NCI-H2196 treated with DMSO at 0.1 percent for 48 hours (cell line): ENCODE measurements around the gene ZNF160.
"Not testable (repeated sequence)": the region's sequence is repeated elsewhere in the genome, so short reads cannot be mapped to it uniquely, and the experiment has no call there.

Experiments
- DNase-seq: peaks from one replicate; lab custom pipeline; 2025; ENCODE audit not compliant: unreplicated experiment; lab: John Stamatoyannopoulos, UW

The ZNF160 gene

GRCh38 chr19:53092723-53093122 lies 10.5 kb downstream of the ZNF160 start:
- DNase-seq, result no peak

- DNase-seq, result no peak
Observed at GRCh38 chr19:53091413-53092254, 11.6 kb downstream of the ZNF160 start.

GRCh38 chr19:53088091-53088490 lies 15.1 kb downstream of the ZNF160 start:
- no peak for DNase-seq

GRCh38 chr19:53086949-53087348 lies 16.3 kb downstream of the ZNF160 start:
- DNase-seq, result no peak

- no peak for DNase-seq
Observed at GRCh38 chr19:53085496-53085895, 17.7 kb downstream of the ZNF160 start.

GRCh38 chr19:53082929-53083328 lies 20.3 kb downstream of the ZNF160 start:
- no peak for DNase-seq

- DNase-seq, result no peak
Observed at GRCh38 chr19:53079313-53079924, 23.8 kb downstream of the ZNF160 start.

- no peak for DNase-seq
Observed at GRCh38 chr19:53078668-53079067, 24.6 kb downstream of the ZNF160 start.

- DNase-seq, result no peak
Observed at GRCh38 chr19:53076984-53077383, 26.2 kb downstream of the ZNF160 start.

- no peak for DNase-seq
Observed at GRCh38 chr19:53068834-53069233, 34.4 kb downstream of the ZNF160 start.

- no peak for DNase-seq
Observed at GRCh38 chr19:53068199-53068598, 35.0 kb downstream of the ZNF160 start.

- DNase-seq, result no peak
Observed at GRCh38 chr19:53057904-53058580, 45.2 kb downstream of the ZNF160 start.

- no peak for DNase-seq
Observed at GRCh38 chr19:53055117-53055516, 48.1 kb downstream of the ZNF160 start.

- DNase-seq, result no peak
Observed at GRCh38 chr19:53047379-53047778, 55.8 kb downstream of the ZNF160 start.

GRCh38 chr19:53045536-53045935 lies 57.7 kb downstream of the ZNF160 start:
- DNase-seq, result no peak

GRCh38 chr19:53041366-53041765 lies 61.9 kb downstream of the ZNF160 start:
- no peak for DNase-seq

GRCh38 chr19:53037101-53038097 lies 65.8 kb downstream of the ZNF160 start:
- no peak for DNase-seq

- DNase-seq, result no peak
Observed at GRCh38 chr19:53034948-53035675, 68.1 kb downstream of the ZNF160 start.

- no peak for DNase-seq
Observed at GRCh38 chr19:53034054-53034453, 69.2 kb downstream of the ZNF160 start.

- not testable (repeated sequence) for DNase-seq
Observed at GRCh38 chr19:53028306-53028705, 74.9 kb downstream of the ZNF160 start.
